Frontal cortex (tissue), 4 donors: ENCODE measurements around the gene CENPX. TPM values are rescaled to one million over a fixed set of nuclear protein-coding genes. Genes with fewer than 3 reads are reported as not detected.

Experiments
- DNase-seq, 2 donors: peaks; one replicate each; pipeline ENCODE4 v3.0.0; 2012; ENCODE audit warnings: low spot score in 2 of 2
- FAIRE-seq: peaks from 2 replicates; lab custom pipeline; 2012; peaks lifted over from hg19 to GRCh38; lab: Jason Lieb, UNC
- total RNA-seq: library from RNA; depleted of rRNA; stranded (reverse); fragments of >200 nt; gene quantifications from one replicate; pipeline ENCODE4 v1.2.3, GENCODE V29; 2014
- donor health status: control.
- donor health status: control.
- donor health status: control.

Gene CENPX
- total RNA-seq, 1 donor from 2014 or later, result 31.0 TPM

- DNase-seq (peak in 1 of 2 donors; percentile 64), FAIRE-seq (no peak)
Observed at GRCh38 chr17:82003411-82004381, 19.0 kb downstream of the CENPX start.

GRCh38 chr17:82001571-82002056 is 21.1 kb downstream of the CENPX start:
- no peak for DNase-seq
- FAIRE-seq, result no peak

- no peak for DNase-seq
- FAIRE-seq, result no peak
Observed at GRCh38 chr17:82000803-82001570, 21.7 kb downstream of the CENPX start.

GRCh38 chr17:81999976-82000802 is 22.5 kb downstream of the CENPX start:
- no peak for FAIRE-seq

GRCh38 chr17:81999587-81999975 is 23.1 kb downstream of the CENPX start:
- FAIRE-seq, result no peak
- DNase-seq, result no peak

More at GRCh38 chr17:81999976-82000802, 22.5 kb downstream of the CENPX start:
- no peak for DNase-seq

- DNase-seq (no peak), FAIRE-seq (no peak)
Observed at GRCh38 chr17:81998691-81999438, 23.8 kb downstream of the CENPX start.

GRCh38 chr17:81998212-81998611 is 24.5 kb downstream of the CENPX start:
- FAIRE-seq, result no peak
- DNase-seq, result no peak

- FAIRE-seq, result no peak
- DNase-seq, result no peak
Observed at GRCh38 chr17:81996757-81997441, 25.8 kb downstream of the CENPX start.

- DNase-seq (no peak), FAIRE-seq (no peak)
Observed at GRCh38 chr17:81996232-81996756, 26.4 kb downstream of the CENPX start.

- DNase-seq (no peak), FAIRE-seq (no peak)
Observed at GRCh38 chr17:81995463-81996231, 27.0 kb downstream of the CENPX start.

GRCh38 chr17:81994593-81995462 is 27.9 kb downstream of the CENPX start:
- FAIRE-seq, result no peak
- DNase-seq, result no peak

- DNase-seq, result no peak
- FAIRE-seq, result no peak
Observed at GRCh38 chr17:81993729-81994592, 28.7 kb downstream of the CENPX start.

GRCh38 chr17:81992306-81993102 is 30.2 kb downstream of the CENPX start:
- no peak for FAIRE-seq
- DNase-seq, result no peak

GRCh38 chr17:81991684-81992305 is 30.9 kb downstream of the CENPX start:
- FAIRE-seq, result no peak
- DNase-seq, result no peak
